HCT116 (cell line): ENCODE data around the gene SEMA6B. TPM values are rescaled to one million over a fixed set of nuclear protein-coding genes. Genes with fewer than 3 reads are reported as not detected.

Source experiments
- ATAC-seq: fragments of 200-7000 bp; cut with Tn5 transposase; 2 replicates; pipeline ENCODE4 v1.9.1; 2020; ENCODE audit warnings: mild to moderate bottlenecking, moderate library complexity
- BruUV-seq: library from RNA; stranded (reverse); fragments of 400-500 nt; replicated peaks from 2 replicates; lab custom pipeline; 2021; lab: Mats Ljungman, UMichigan
- CTCF ChIA-PET: fragments of 300-600 bp; sonication (Branson Sonifier 250); formaldehyde crosslinking; loops from one replicate; lab custom pipeline; 2021; ENCODE audit warnings: antibody characterized with exemption; lab: Charles Lee
- POLR2A ChIA-PET: fragments of 300-600, 350-600 bp; sonication (Branson Sonifier 250); formaldehyde crosslinking; loops from one replicate; lab custom pipeline; 2021; ENCODE audit warnings: antibody characterized with exemption; lab: Charles Lee
- RAD21 ChIA-PET, 2 experiments: fragments of 300-600 bp; sonication (Branson Sonifier 250); formaldehyde crosslinking; loops; one replicate each; lab custom pipeline; 2023; ENCODE audit warnings: low total read pairs in 2 of 2; ENCODE audit not compliant: uncharacterized antibody in 2 of 2, unreplicated experiment in 2 of 2, low non-redundant PET in 1 of 2; lab: Charles Lee
- DNase-seq: peaks from one replicate; pipeline ENCODE4 v3.0.0-alpha.2; 2010; ENCODE audit warnings: low read depth, low spot score
- H2AFZ ChIP-seq: fragments of 200-600 bp; shearing (Covaris generic), sonication (generic); 2 replicates; pipeline ENCODE4 v1.6.1; 2017; ENCODE audit warnings: low read depth, mixed run types, mixed read lengths, antibody characterized with exemption, low read length; ENCODE audit not compliant: poor library complexity, severe bottlenecking
- H3K27ac ChIP-seq: 2 replicates; pipeline ENCODE4 v1.5.1; 2012; ENCODE audit warnings: low read depth, low read length
- H3K27me3 ChIP-seq: fragments of 200-600 bp; sonication (generic); 2 replicates; pipeline ENCODE4 v1.6.1; 2016; ENCODE audit warnings: mixed run types, low read length, mixed read lengths; ENCODE audit not compliant: insufficient read depth
- H3K36me3 ChIP-seq, 2 experiments: fragments of 200-500 bp in 1 of 2; fragments of 200-600 bp in 1 of 2; sonication (Bioruptor generic) in 1 of 2; sonication (generic) in 1 of 2; 2 replicates each; pipeline versions ENCODE4 v1.5.1 to v1.6.1; 2014 to 2016; ENCODE audit warnings: low read length in 2 of 2, inconsistent platforms in 1 of 2, mixed read lengths in 1 of 2, mixed run types in 1 of 2; ENCODE audit not compliant: insufficient read depth in 2 of 2, control insufficient read depth in 1 of 2
- H3K4me1 ChIP-seq, 2 experiments: fragments of 200-600 bp in 1 of 2; sonication (generic) in 1 of 2; 2 replicates each; pipeline versions ENCODE4 v1.5.1 to v1.6.1; 2012 to 2017; ENCODE audit warnings: low read length in 2 of 2, inconsistent platforms in 1 of 2, mild to moderate bottlenecking in 1 of 2, mixed read lengths in 1 of 2, mixed run types in 1 of 2, moderate library complexity in 1 of 2; ENCODE audit not compliant: insufficient read depth in 2 of 2, control insufficient read depth in 1 of 2
- H3K4me2 ChIP-seq: fragments of 200-600 bp; sonication (generic); 2 replicates; pipeline ENCODE4 v1.6.1; 2017; ENCODE audit warnings: mixed run types, low read length, mixed read lengths
- H3K4me3 ChIP-seq, 2 experiments: fragments of 200-600 bp in 1 of 2; sonication (generic) in 1 of 2; replicated peaks in 1 of 2; 2 replicates each; pipeline ENCODE4 v1.5.1; 2011 to 2016; ENCODE audit warnings: low read length in 2 of 2, control low read depth in 1 of 2, low read depth in 1 of 2, mild to moderate bottlenecking in 1 of 2, mixed read lengths in 1 of 2, mixed run types in 1 of 2
- H3K79me2 ChIP-seq: fragments of 200-600 bp; sonication (generic); 2 replicates; pipeline ENCODE4 v1.6.1; 2017; ENCODE audit warnings: mild to moderate bottlenecking, mixed run types, low read length, moderate library complexity, mixed read lengths; ENCODE audit not compliant: insufficient read depth
- H3K9ac ChIP-seq: fragments of 200-600 bp; sonication (generic); 2 replicates; pipeline ENCODE4 v1.6.1; 2016; ENCODE audit warnings: low read length, mixed read lengths
- H3K9me2 ChIP-seq: fragments of 200-600 bp; sonication (generic), shearing (Covaris generic); 2 replicates; pipeline ENCODE4 v1.6.1; 2017; ENCODE audit warnings: mixed run types, mild to moderate bottlenecking, moderate library complexity; ENCODE audit not compliant: insufficient read depth
- H3K9me3 ChIP-seq, 2 experiments: fragments of 200-500 bp in 1 of 2; fragments of 200-600 bp in 1 of 2; sonication (Bioruptor generic) in 1 of 2; sonication (generic) in 1 of 2; 2 replicates each; pipeline ENCODE4 v1.6.1; 2014 to 2017; ENCODE audit warnings: low read length in 2 of 2, mixed read lengths in 2 of 2, inconsistent platforms in 1 of 2, low read depth in 1 of 2, mild to moderate bottlenecking in 1 of 2, mixed run types in 1 of 2, moderate library complexity in 1 of 2; ENCODE audit not compliant: control insufficient read depth in 1 of 2, insufficient read depth in 1 of 2
- H4K20me1 ChIP-seq: fragments of 200-600 bp; sonication (generic), shearing (Covaris generic); 2 replicates; pipeline ENCODE4 v1.6.1; 2017; ENCODE audit warnings: mixed run types, mild to moderate bottlenecking, moderate library complexity; ENCODE audit not compliant: insufficient read depth
- CBX3 ChIP-seq: IDR thresholded peaks from 2 replicates; pipeline ENCODE4 v1.6.1; 2012; ENCODE audit warnings: low read depth
- CEBPB ChIP-seq: IDR thresholded peaks from 2 replicates; pipeline ENCODE4 v1.6.1; 2012; ENCODE audit warnings: low read depth
- EGR1 ChIP-seq: IDR thresholded peaks from 2 replicates; pipeline ENCODE4 v1.6.1; 2012; ENCODE audit warnings: low read depth
- POLR2A ChIP-seq: IDR thresholded peaks from 2 replicates; pipeline ENCODE4 v1.7.0; 2011; ENCODE audit warnings: borderline replicate concordance; ENCODE audit not compliant: insufficient read depth, insufficient read length; ENCODE audit errors: extremely low read depth
- REST ChIP-seq: IDR thresholded peaks from 2 replicates; pipeline ENCODE4 v1.6.1; 2012; ENCODE audit warnings: low read depth
- SRF ChIP-seq: IDR thresholded peaks from 2 replicates; pipeline ENCODE4 v1.6.1; 2012; ENCODE audit warnings: low read depth
- ZBTB33 ChIP-seq: IDR thresholded peaks from 2 replicates; pipeline ENCODE4 v1.6.1; 2011; ENCODE audit warnings: mild to moderate bottlenecking, low read length, moderate library complexity; ENCODE audit not compliant: insufficient replicate concordance; ENCODE audit errors: extremely low read depth
- ZFX ChIP-seq: fragments of 450-650 bp; IDR thresholded peaks from 2 replicates; pipeline ENCODE4 v1.6.1; 2017
- ZNF274 ChIP-seq: fragments of 200-500 bp; sonication (Bioruptor generic); IDR thresholded peaks from 2 replicates; pipeline ENCODE4 v1.6.1; 2014; ENCODE audit warnings: mild to moderate bottlenecking, low read depth, low read length, inconsistent platforms
- intact Hi-C: fragments of 100-400 bp; cut with micrococcal nuclease; formaldehyde crosslinking; loops from 2 replicates; pipeline ENCODE4 v1.10.0; 2022
- total RNA-seq: library from RNA; stranded (reverse); gene quantifications from one replicate; pipeline ENCODE4 v1.2.1, GENCODE V29; 2021; ENCODE audit not compliant: unreplicated experiment

The SEMA6B gene
- total RNA-seq, 1 experiment from 2014 or later = 58.4 TPM

- no peak overlapping the region for H3K27ac ChIP-seq
- ChIA-PET RAD21 (no interaction called here), CTCF (interaction anchor here (1.0 to 1.1 kb wide), 2 partner anchors 15 to 96 kb away, joined by 3 read pairs; no protein-coding TSS in a partner anchor), POLR2A (no interaction called here)
- H3K36me3 ChIP-seq = no peaks in the 10 kb centered on the region
- no peak for TF ChIP-seq ZNF274
- no peak for TF ChIP-seq EGR1
- no peak for TF ChIP-seq CEBPB
- no peak for TF ChIP-seq SRF
- no peak for TF ChIP-seq CBX3
- TF ChIP-seq ZFX = no peak
- TF ChIP-seq REST = no peak
- TF ChIP-seq ZBTB33 = no peak
- TF ChIP-seq POLR2A = no peak
- H3K9me3 ChIP-seq = no peaks in the 10 kb centered on the region
- ATAC-seq (no peak), DNase-seq (no peak)
- H3K27me3 ChIP-seq = no peaks in the 10 kb centered on the region
- no peaks in the 10 kb centered on the region for H3K9me2 ChIP-seq
- H3K9ac ChIP-seq = no peak overlapping the region
- no peaks in the 10 kb centered on the region for H4K20me1 ChIP-seq
- H3K4me3 ChIP-seq = no peak overlapping the region
- intact Hi-C loops = no loop called here
- no peak overlapping the region for H3K4me2 ChIP-seq
- H3K4me1 ChIP-seq = peaks cover 14 to 36% of the 10 kb centered on the region in 2 experiments; a peak in 3 of 4 replicates
- H2AFZ ChIP-seq = no peak overlapping the region
- no TSS peak for BruUV-seq
- H3K79me2 ChIP-seq = no peaks in the 10 kb centered on the region
These were observed 20.9 kb downstream of the SEMA6B start for GRCh38 chr19:4538601-4538954.
